ENCODE data around the gene CYP2A13. TPM values are rescaled to one million over a fixed set of nuclear protein-coding genes. Genes with fewer than 3 reads are reported as not detected.
A peak's percentile ranks its signal among the peaks of the same experiment; 100 is the strongest.
"Not testable (repeated sequence)": the region's sequence is repeated elsewhere in the genome, so short reads cannot be mapped to it uniquely, and the experiment has no call there.

CYP2A13 gene
- total RNA-seq, 4 donors from 2014 or later: not detected

DNA sequence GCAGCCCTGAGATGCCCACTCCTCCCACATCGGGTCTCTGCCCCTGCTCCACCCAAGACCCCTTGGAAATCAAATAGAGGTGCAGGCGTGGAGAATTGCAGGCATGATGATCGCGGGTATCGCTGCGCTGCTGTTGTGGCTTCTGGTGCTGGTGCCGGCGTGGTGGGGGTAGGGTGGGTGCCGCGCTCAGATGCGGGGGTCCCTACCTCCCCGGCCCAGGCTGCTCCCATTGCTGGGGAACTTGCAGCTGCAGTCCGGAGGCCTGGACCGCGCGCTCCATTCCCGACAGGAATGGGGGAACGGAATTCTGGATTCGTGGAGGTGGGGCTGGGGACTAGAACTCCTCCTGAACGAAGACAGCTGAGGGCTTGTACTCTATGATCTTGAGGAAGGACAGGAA lies 46.4 kb downstream of the CYP2A13 start:
- Histone ChIP-seq H3K36me3 (no peaks in the 10 kb centered on the region), H3K4me3 (peak overlapping the region; percentile 55), H3K27me3 (no peaks in the 10 kb centered on the region), H3K27ac (no peak overlapping the region), H3K9me3 (no peaks in the 10 kb centered on the region), H3K4me1 (peaks cover 24% of the 10 kb centered on the region)
- no peak for TF ChIP-seq POLR2A (IDR thresholded peaks at IDR 0.05)
- TF ChIP-seq EP300 (IDR thresholded peaks at IDR 0.05): no peak
- TF ChIP-seq POLR2AphosphoS5 (IDR thresholded peaks at IDR 0.05): no peak
- TF ChIP-seq, protein P1, sequence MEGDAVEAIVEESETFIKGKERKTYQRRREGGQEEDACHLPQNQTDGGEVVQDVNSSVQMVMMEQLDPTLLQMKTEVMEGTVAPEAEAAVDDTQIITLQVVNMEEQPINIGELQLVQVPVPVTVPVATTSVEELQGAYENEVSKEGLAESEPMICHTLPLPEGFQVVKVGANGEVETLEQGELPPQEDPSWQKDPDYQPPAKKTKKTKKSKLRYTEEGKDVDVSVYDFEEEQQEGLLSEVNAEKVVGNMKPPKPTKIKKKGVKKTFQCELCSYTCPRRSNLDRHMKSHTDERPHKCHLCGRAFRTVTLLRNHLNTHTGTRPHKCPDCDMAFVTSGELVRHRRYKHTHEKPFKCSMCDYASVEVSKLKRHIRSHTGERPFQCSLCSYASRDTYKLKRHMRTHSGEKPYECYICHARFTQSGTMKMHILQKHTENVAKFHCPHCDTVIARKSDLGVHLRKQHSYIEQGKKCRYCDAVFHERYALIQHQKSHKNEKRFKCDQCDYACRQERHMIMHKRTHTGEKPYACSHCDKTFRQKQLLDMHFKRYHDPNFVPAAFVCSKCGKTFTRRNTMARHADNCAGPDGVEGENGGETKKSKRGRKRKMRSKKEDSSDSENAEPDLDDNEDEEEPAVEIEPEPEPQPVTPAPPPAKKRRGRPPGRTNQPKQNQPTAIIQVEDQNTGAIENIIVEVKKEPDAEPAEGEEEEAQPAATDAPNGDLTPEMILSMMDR (IDR thresholded peaks at IDR 0.05): no peak
- WGBS: 60% methylated on average over 16 of the region's 20 CpGs
- no peak for DNase-seq (ENCODE audit: low spot score in 2 of 2)

DNA sequence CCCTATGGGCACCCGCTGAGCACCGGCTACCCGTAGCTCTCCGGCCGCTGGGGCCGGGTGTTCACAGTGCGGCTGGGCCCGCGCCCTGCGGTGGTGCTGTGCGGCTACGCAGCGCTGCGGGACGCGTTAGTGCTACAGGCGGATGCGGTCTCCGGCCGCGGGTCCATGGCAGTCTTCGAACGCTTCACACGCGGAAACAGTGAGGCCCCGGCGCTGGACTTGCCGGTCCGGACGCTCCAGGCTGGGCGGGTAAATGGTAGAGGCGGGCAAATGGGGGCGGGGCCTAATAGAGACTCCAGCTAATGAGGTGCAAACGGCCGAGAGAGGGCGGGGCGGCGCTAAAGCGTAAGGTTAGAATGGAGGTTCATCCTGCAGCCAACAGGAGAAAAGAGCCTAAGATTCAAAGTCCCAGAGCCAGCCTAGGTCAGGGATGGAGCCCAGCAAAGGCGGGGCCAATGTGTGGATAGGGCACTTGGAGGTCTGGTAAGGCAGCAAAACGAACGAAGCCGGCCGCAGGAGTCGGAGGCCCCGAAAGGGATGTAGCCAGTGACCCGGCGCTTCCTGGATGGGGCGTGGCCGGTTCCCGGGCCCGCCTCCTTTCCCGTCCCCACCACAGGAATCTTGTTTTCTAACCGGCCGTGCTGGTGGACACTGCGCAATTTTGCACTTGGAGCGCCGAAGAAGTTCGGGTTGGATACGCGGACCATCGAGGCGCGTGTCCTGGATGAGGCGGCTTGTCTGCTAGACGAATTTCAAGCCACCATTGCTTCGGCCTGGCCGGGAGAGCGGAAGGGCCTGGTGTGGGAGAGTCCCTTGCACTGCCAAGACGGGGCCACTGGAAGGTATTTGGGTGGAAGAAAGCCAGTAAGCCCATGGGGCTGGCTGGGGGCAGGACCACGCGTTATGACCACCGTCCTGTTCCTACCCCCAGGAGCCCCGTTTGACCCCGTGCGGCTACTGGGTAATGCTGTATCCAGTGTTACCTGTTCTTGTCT lies 47.4 kb downstream of the CYP2A13 start:
- DNase-seq (ENCODE audit: low spot score in 2 of 2): peak in 1 of 2 donors; percentile 72
- peaks cover 24% of the 10 kb centered on the region for H3K4me1 ChIP-seq
- 14% methylated on average over 33 of the region's 76 CpGs for whole genome bisulfite sequencing
- not testable (repeated sequence) for H3K36me3 ChIP-seq, H3K9me3 ChIP-seq, H3K27me3 ChIP-seq
- H3K4me3 ChIP-seq: peak overlapping the region; percentile 55
- peak overlapping the region; percentile 48 for H3K27ac ChIP-seq

DNA sequence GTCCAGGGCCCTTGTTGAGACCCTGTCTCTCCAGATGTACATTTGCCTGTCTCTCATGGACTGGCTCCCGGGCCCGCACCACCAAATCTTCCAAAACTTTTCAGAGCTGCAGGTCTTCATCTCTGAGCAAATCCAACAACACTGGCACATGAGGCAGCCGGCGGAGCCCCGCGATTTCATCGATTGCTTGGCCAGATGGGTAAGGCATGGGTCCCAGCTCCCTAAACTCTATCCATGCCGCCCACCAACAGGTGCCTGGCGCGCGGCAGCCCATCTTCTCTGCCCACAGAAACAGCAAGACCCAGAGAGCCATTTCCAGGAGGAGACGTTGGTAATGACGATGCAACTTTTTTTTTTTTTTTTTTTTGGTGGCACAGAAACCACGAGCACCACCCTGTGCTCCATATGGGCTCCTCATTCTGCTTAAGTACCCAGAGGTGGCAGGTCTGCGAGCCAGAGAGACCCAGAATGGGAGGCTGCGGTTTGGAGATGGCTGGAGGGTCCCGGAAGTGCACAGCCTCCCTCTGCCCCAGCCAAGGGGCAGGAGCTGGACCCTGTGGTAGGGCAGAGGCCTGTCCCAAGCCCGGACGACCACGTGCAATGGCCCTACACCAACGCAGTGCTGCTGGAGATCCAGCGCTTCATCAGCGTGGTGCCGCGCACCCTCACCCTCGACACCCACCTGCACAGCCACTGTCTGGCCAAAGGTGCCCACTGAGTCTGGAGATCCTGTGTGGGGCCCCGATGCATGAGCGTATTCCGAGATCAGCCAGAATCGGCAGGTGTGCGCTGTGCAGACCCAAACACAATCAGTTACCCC lies 48.6 kb downstream of the CYP2A13 start:
- TF ChIP-seq POLR2A (IDR thresholded peaks at IDR 0.05) (no peak), POLR2AphosphoS5 (IDR thresholded peaks at IDR 0.05) (no peak), EP300 (IDR thresholded peaks at IDR 0.05) (no peak)
- TF ChIP-seq, protein P1 (IDR thresholded peaks at IDR 0.05): no peak
- H3K27me3 ChIP-seq: no peaks in the 10 kb centered on the region
- peak overlapping the region; percentile 55 for H3K4me3 ChIP-seq
- H3K9me3 ChIP-seq: no peaks in the 10 kb centered on the region
- H3K36me3 ChIP-seq: no peaks in the 10 kb centered on the region
- DNase-seq (ENCODE audit: low spot score in 2 of 2): no peak
- H3K27ac ChIP-seq: no peak overlapping the region
- H3K4me1 ChIP-seq: peaks cover 24% of the 10 kb centered on the region
- 94% methylated on average over 23 of the region's 31 CpGs for WGBS

DNA sequence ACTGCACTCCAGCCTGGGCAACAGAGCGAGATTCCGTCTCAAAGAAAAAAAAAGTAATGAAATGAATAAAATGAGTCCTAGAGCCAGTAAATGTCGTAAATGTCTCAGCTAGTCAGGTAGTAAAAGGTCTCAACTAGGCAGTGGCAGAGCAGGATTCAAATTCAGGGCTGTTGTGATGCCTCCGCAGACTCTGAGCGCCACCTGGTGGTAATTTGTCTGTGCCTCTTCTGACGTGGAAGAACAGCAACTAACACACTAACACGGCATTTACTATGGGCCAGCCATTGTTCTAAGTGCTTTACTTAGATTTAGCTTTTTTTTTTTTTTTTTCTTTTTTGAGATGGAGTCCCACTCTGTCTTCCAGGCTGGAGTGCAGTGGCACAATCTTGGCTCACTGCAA lies 56.2 kb downstream of the CYP2A13 start:
- no peaks in the 10 kb centered on the region for H3K36me3 ChIP-seq
- H3K9me3 ChIP-seq: no peaks in the 10 kb centered on the region
- H3K27me3 ChIP-seq: no peaks in the 10 kb centered on the region
- peak; percentile 79 to 87 for DNase-seq (ENCODE audit: low spot score in 2 of 2)
- H3K4me1 ChIP-seq: no peaks in the 10 kb centered on the region
- TF ChIP-seq POLR2A (IDR thresholded peaks at IDR 0.05): no peak
- TF ChIP-seq, protein P1 (IDR thresholded peaks at IDR 0.05): peak; percentile 76 to 78
- H3K4me3 ChIP-seq: no peak overlapping the region
- H3K27ac ChIP-seq: no peak overlapping the region
- WGBS: 31% methylated on average over 7 of the region's 7 CpGs

Other genes starting within 250 kb of the CYP2A13 start
- gene CYP2A6, start 238.0 kb upstream of the CYP2A13 start, total RNA-seq: not detected
- not detected for gene CYP2A7, start 206.2 kb upstream of the CYP2A13 start, total RNA-seq
- gene CYP2B6, start 97.2 kb upstream of the CYP2A13 start, total RNA-seq: 1 to 10 TPM in 2 of 4 donors, under 1 TPM in 1, not detected in 1; 0.13 to 4.2 (median 1.0) TPM
- not detected for gene CYP2F1, start 26.0 kb downstream of the CYP2A13 start, total RNA-seq
- 1 to 10 TPM; 1.8 to 6.5 (median 2.5) TPM for gene CYP2S1, start 104.8 kb downstream of the CYP2A13 start, total RNA-seq
- 10 to 100 TPM; 18.2 to 35.8 (median 28.3) TPM for gene AXL, start 130.8 kb downstream of the CYP2A13 start, total RNA-seq
- gene HNRNPUL1, start 175.9 kb downstream of the CYP2A13 start, total RNA-seq: 100 to 1,000 TPM; 140 to 213 (median 188) TPM
- 10 to 100 TPM; 13.4 to 30.0 (median 18.5) TPM for gene CCDC97, start 221.7 kb downstream of the CYP2A13 start, total RNA-seq